NCI-H2107 treated with DMSO at 0.1 percent for 48 hours (cell line): Measurements from ENCODE around the gene RABEP2.
"Not testable (repeated sequence)": the region's sequence is repeated elsewhere in the genome, so short reads cannot be mapped to it uniquely, and the experiment has no call there.

Experiments
- DNase-seq: peaks from one replicate; lab custom pipeline; 2025; ENCODE audit not compliant: unreplicated experiment; lab: John Stamatoyannopoulos, UW

The RABEP2 gene

DNA sequence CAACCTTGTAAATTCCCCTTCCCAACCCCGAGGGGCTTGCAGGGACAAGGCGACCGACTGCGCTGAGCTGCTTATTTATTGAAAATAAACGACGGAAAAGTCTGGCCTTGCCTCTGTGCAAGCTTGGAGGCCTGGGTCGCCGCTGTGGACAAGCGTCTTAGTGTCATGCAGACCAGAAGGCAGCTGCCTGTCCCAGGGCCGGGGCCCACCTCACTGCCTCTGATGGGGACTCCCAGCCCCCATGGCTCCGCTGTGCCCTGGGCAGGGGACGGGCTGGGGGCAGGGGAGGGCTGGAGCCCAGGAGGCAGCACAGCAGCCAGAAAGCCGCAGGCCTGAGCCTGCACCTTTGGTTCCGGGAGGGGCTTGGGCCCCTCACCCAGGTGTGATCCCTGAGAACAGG is 20.7 kb downstream of the RABEP2 start:
- no peak for DNase-seq

DNA sequence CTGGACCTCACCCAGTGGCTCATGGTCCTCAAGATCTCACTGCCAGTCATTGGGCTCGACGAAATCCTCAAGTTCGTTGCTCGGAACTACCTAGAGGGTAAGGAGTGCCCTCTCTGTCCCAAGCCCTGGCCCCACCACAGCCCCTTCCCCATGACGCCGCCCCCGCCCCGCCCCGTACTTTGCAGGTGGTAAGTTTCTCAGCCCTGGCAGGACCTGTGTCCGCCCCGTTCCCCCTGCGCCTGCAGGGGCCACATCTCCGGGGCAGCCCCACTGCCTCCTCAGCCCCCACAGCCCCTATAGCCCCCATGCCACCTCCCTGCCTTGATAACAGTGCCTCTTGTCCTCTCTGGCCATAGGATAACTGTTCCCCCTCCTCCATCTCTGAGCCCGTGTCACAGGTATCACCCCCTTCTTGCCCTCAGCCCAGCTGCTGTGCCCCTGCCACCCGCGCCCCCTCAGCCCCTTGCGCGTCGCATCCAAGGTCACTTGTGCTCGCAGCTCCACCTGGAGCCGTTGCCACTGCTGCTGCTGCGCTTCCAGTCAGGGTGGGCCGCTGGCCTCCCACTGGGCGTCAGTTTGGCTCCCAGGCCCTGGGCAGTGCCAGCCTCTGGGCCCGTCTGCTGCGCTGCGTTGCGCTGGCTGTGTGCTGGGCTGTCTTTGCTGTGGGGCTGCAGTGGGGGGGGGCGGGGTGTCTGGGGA is 21.5 kb downstream of the RABEP2 start:
- DNase-seq: no peak

DNA sequence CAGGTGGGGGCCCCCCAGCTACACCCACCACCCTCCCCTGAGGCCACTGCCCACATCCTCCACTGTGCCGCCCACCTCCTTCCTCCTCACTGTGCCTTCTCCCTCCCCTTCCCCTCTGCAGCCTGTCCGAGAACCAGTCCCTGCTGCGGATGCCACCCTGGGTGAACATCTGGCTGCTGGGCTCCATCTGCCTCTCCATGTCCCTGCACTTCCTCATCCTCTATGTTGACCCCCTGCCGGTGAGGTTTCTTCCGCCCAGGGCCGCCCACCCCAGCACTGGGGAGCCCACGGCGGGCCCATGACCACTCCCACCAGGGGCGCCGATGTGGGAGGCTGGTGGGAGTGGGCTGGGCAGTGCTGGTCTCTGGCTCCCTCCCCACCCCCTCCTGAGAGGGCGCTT is 22.1 kb downstream of the RABEP2 start:
- DNase-seq: no peak

DNA sequence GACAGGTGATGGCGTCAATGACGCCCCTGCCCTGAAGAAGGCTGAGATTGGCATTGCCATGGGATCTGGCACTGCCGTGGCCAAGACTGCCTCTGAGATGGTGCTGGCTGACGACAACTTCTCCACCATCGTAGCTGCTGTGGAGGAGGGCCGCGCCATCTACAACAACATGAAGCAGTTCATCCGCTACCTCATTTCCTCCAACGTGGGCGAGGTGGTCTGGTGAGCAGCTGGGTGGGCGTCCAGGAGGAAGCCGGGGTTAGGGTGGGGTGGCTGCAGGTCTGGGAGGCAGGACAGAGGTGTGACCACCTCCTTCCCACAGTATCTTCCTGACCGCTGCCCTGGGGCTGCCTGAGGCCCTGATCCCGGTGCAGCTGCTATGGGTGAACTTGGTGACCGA is 23.2 kb downstream of the RABEP2 start:
- no peak for DNase-seq

DNA sequence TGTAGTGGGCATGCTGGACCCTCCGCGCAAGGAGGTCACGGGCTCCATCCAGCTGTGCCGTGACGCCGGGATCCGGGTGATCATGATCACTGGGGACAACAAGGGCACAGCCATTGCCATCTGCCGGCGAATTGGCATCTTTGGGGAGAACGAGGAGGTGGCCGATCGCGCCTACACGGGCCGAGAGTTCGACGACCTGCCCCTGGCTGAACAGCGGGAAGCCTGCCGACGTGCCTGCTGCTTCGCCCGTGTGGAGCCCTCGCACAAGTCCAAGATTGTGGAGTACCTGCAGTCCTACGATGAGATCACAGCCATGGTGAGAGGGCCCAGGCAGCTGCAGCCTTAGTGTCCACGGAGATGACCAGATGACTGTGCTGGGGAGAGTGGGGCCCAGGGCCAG is 24.4 kb downstream of the RABEP2 start:
- DNase-seq: no peak

DNA sequence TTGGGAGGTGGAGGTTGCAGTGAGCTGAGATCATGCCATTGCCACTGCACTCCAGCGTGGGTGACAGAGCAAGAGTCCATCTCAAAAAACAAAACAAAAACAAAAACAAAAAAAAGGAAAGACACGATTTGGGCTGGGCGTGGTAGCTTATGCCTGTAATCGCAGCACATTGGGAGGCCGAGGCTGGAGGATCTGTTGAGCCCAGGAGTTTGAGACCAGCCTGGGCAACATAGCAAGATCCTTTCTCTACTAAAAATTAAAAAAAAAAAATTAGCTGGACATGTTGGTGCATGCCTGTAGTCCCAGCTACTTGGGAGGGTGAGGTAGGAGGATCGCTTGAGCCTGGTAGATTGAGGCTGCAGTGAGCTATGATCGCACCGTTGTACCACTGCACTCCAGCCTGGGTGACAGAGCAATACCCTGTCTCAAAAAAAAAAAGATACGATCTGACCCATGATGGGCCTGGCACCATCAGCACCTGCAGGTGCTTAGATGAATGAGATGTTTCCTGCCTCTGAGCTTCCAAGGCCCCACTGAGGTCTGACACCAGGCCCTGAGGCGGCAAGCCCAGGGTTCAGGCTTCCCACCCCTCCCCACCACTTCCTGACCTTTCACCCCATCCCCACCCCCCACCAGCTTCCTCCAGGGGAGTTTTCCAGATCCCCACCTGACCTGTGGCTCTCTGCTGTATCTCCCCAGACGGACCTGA is 25.0 kb downstream of the RABEP2 start:
- no peak for DNase-seq

DNA sequence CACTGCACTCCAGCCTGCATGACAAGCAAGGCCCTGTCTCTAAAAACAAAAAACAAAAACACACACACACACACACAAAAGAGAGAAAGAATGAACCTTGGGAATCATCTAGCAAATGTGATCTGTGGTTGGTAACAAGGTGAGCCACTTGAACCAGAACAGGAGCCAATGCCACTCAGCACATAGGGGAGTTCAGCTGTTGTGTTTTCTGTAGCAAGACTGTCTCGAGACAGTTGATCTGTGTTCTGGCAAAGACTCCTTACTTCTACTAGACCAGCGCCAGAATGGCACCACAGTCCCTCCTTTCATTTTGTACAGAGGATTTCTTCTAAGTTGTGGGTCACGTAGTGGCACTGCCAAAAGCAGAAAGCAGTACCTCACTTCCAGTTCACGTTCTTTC is 26.1 kb downstream of the RABEP2 start:
- no peak for DNase-seq

DNA sequence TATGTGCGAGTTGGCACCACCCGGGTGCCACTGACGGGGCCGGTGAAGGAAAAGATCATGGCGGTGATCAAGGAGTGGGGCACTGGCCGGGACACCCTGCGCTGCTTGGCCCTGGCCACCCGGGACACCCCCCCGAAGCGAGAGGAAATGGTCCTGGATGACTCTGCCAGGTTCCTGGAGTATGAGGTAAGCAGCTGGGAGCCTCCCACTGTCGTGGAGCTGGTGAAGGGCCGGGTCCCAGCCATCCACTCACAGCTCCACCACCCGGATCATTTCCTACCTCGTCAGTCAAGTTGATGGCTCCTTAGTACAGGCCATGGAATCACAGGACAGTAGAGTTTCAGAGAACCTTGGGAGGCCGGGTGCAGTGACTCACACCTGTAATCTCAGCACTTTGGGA is 26.8 kb downstream of the RABEP2 start:
- DNase-seq: no peak

DNA sequence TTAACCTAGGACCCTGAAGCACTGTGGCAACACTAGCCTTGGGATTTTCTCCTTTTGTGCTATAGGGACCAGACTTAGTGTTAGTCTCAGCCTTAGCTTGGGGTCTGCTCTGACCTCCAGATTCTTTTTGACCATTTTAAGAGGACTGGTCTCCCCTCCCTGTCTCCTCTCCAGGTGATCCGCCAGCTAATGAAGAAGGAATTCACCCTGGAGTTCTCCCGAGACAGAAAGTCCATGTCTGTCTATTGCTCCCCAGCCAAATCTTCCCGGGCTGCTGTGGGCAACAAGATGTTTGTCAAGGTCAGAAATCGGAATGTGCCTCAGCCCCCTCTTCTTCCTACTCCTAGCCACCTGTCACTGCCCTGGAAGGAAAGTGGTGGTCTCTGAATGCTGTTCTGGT is 27.2 kb downstream of the RABEP2 start:
- DNase-seq: no peak

DNA sequence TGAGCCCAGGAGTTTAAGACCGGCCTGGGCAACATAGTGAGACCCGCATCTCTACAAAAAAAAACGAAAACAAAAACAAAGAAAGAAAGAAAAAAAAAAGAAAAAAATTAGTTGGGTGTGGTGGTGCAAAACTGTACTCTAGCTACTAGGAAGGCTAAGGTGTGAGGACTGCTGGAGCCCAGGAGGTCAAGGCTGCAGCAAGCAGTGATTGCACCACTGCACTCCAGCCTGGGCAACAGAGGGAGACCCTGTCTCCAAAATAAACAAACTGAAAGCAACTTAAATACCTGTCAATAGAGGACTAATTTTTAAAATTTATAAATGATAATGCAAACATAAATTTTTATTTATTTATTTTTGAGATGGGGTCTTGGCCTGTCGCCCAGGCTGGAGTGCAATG is 29.4 kb downstream of the RABEP2 start:
- no peak for DNase-seq

DNA sequence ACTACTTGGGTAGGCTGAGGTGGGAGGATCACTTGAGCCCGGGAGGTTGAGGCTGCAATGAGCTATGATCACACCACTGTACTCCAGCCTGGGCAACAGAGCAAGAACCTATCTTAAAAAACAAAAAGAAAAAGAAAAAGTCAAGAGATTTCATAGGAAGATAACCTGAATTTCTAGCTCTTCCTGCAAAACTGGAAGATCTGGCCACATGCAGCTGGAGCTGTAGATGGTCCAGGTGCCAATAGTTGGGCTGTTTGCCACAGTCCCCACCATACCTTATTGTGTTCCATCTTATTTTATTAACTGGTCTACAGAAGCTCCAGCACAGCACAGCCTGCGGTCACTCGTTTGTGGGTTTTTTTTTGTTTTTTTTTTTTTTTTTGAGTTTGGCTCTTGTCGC is 31.7 kb downstream of the RABEP2 start:
- no peak for DNase-seq

DNA sequence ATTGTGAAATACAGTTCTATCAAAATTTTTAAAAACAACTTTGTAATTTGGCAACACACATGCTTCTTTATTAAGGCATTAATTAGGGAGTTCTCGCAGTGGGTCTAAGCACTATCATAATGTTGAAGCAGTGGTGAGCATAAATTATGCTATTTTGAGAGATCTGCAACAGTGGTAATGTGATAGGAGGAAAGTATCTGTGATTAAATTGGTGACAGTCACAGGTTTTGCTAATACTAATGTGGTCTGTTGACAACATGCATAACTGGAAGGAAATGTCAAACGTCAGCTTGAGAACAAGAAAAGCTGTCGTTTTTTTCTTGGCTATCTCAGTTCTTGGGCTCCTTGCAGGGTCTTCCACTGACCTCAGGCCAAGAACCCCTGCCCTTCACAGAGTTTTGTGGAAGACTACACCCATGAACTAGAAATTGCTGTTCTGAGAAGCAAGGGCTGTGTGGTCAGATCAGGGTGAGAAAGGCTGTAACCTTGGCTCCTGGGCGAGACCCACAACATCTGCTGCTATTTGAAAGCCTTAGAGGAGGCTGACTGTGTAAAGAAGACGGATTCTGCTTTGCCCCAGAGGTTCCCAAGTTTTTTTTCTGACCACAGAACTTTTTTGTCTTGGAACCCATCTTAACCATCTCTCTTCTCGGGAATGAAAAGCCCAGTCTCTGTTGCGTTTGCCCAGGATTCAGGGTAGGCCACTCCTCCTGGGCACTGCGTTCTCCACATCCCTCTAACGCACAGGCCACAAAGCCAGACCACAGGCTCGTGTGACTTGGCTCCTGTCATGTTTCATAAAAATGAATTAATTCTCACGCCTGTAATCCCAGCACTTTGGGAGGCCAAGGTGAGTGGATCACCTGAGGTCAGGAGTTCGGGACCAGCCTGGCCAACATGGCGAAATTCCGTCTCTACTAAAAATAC is 32.8 kb downstream of the RABEP2 start:
- DNase-seq: no peak

DNA sequence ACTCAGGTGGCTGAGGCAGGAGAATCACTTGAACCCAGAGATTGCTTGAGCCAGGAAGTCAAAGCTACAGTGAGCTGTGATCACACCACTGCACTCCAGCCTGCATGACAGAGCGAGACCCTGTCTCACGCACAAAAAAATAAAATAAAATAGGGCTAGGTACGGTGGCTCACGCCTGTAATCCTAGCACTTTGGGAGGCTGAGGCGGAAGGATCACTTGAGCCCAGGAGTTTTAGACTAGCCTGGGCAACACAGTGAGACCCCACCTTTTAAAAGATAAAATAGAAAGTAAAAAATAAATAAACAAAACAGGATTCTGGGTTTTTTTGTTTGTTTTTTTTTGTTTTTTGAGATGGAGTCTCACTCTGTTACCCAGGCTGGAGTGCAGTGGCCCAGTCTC is 34.7 kb downstream of the RABEP2 start:
- DNase-seq: not testable (repeated sequence)

DNA sequence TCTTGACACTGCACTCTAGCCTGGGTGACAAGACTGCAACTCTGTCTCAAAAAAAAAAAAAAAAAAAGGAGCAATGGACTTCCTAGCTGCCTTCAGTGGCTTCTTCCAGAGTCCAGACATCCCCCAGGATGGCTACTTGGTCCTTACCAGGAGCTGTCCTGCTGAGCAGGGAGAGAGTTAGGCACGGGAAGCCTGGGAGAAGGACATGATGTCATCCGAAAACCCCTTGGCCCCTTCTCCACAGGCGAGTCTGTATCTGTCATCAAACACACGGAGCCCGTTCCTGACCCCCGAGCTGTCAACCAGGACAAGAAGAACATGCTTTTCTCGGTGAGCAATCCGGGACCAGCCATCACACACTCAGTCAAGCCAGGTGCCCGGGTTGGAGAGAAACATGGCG is 38.1 kb downstream of the RABEP2 start:
- no peak for DNase-seq

DNA sequence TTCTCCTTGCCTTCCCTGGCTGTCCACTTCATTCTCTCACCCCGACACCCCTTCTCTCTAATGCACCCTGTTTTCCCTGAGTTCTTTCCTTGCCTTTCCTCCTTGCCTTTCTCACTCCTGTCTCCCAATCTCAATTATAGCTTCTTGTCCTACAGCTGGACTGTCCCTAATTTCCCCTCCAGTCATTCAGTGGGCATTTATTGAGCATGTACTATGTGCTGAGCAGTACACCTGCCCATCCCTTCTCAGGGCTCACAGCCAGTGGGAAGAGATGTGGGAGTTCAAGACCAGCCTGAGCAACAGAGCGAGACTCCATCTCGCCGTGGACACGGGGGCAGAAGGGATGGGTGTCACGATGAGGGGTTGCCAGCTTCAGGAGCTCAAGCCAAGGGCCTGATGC is 41.0 kb downstream of the RABEP2 start:
- no peak for DNase-seq

DNA sequence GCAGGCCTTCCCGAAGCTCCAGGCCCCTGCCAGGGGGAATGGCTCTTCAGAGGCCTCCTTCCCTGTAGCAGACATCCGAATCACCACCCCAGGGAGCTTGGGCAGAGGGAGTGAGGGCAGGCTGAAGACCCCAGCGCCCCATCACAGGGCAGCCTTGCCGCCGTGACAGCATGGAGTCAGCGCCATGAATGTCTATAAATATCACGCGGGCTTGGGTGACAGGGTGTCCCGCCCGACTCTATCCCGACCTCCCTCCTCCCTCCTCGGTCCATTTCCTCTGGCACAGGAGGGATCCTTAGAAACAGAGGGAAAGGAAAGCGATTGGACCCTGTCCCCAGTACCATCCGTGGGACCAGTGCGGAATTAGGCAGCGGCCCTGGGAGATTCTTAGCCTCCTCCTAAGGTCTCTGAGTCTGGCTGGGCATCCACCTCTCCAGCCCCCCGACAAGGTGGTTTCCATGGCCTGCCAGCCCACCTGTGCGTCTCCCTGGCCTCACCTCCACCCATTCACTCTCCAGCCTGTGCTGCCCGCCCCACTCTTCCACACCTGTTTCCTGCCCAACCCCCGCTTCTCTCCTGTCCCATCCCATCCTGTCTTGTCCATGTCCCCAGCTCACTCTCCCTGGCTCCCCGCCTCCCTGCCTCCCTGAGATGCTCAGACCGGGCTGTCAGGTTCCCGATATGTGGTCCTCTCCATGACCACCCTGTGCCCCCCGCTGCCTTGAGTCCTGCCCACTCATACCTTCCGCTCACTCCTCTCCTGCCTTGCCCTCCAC is 41.6 kb downstream of the RABEP2 start:
- no peak for DNase-seq

DNA sequence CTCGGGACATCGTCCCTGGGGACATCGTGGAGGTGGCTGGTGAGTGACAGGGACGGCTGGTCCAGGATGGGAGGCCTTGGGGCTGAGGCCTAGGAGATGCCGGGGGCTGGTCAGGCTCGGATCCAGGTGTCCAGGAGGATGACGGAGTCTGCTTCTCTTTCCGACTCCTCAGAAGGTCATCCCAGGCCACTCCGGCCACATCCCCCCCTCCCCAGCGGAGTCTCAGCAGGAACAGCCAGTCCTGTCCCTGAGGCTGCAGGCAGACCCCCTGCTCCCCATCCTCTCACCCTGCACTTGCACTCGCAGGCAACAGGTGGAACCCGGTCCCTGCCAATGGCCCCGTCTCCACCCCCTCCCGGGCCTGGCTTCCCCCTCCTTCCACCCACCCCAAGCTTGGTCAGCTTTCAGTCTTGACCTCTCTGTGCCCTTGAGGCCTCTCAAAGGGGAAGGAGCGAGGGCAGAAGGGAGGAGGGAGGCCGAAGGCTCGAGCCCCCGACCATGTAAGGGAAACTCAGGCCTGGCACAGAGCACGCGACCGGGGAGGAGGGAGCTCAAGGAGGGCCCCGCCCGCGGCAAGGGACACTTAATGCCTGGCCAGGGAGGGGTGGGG is 42.4 kb downstream of the RABEP2 start:
- no peak for DNase-seq

DNA sequence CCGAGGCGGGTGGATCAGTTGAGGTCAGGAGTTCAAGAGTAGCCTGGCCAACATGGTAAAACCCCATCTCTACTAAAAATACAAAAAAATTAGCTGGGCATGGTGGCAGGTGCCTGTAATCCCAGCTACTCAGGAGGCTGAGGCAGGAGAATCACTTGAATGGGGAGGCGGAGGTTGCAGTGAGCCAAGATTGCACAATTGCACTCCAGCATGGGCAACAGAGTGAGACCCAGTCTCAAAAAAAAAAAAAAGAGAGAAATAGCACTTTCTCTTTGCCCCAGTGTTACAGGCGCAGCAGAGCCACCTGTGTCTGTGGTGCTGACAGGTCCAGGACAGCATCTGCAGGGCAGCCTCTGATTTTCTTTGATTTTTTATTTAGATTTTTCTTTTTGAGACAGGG is 43.5 kb downstream of the RABEP2 start:
- DNase-seq: not testable (repeated sequence)

DNA sequence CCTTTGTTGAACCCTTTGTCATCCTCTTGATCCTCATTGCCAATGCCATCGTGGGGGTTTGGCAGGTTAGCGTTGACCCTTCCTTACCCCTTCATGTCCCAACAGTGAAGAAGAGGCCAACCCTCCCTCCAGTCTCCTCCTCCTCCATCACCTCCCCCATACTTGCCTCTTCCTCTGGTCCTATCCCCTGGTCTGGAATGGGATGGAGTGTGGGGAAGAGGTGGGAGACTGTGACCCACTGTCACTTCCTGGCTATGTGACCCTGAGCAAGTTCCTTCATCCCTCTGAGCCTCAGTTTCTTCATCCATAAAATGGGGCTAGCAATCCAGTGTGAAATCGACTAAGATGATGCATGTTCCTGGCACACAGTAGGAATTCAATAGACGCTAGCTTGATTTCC is 44.1 kb downstream of the RABEP2 start:
- no peak for DNase-seq

DNA sequence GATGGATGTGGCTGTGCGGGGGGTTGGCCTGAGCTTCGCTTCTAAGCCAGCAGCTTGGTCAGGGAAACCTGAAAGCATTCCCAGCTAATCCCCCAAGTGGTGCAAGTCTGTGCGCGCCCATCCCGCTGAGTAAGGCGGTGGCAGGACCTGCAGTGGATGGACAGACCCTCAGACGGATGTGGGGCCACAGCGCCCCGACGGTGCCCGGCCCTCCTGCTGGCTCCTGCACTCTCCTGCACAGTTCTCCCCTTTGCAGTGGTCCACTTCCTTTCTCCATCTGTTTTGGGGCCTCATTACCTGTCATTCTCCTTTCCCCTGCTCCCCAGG is 44.5 kb downstream of the RABEP2 start:
- DNase-seq: no peak
